ENCODE data around the gene NR5A1.

Gene NR5A1

DNA sequence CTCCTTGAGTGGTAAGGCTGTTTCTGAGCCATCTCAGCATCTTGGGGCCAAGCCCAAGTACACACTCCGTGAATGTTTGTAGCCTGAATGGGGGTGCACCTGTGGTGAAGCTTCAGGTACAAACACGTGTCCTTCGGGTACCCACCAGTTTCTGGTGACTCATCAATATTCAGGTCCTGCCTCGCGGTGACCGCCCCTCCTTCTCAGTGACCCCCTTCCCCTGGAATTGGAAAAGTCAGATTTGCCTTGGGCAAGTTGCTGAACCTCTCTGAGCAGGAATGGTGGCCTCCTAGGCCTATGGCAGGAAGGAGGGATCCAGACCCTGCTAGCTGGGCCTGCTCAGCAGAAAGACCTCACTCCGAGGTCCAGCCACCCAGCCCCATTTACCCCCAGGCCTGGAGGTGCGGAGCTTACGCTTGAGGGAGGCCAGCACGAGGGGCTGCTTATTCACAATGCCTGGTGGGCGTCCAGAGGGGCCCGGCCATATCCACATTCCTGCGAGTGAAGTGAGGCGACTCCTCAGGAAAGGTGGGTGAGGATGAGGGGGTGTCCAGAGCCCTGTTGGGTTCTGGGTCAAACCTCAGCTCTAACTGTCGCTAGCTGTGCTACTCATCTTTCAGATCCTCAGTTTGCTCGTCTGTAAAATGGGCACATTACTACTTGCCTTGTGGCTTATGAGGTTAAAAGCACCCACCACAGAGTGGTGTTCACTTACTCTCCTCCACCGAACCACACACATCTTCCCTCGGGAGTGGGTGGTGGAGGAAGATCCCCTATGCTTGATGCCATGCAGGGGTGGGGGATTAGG, 49.9 kb downstream of the NR5A1 start:
- DNase-seq = no peak

DNA sequence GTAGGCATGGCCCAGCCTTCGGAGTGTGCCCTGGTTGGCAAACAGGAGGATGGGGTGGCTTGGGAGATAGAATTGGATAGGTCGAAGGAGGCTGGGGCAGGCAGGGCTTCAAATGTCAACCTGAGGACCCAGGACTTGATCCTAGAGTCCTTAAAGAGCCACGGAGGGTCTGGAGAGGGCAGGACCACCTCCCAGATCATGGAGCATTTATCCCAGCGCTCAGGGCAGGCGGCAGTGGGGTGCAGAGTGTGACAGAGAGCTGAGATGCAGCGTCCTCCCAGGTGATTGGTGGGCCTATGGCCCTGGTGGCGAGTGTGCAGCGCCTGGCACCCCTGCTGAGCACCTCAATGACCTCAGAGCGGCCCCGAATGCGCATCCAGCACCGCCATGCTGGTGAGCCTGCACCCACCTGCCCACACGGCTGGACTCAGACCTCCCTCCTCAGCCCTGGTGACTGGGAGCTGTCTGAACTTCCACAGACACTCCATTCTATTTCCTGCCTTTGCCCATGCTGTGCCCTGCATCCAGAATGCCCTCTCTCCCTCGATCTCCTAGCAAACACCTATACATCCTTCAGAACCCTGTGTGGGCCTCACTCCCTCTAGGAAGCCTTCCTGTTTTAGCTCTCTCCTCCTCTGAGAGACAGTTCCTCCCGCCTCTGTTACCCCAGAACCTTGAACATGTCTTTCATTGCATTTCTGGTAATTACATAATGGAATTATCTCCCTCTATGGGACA, 50.7 kb downstream of the NR5A1 start:
- no peak for DNase-seq

DNA sequence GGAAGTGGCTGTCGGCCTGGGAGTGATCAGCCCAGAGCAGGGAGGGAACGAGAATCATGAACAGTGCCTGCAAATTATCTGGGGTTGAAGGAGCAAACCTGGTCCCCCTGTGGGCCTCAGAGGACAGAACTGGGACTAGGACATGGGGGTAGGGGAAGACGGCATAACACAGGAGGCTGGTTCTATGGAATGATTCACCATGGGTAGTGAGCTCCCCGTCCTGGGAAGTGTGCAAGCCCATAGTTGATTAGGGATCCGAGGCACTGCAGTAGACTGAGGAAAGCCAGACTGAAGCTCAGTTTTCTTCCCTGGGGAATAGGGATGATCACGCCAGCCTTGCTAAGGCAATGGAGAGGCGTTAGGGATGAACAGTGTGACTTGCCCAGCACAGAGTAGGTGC, 51.4 kb downstream of the NR5A1 start:
- no peak for DNase-seq

DNA sequence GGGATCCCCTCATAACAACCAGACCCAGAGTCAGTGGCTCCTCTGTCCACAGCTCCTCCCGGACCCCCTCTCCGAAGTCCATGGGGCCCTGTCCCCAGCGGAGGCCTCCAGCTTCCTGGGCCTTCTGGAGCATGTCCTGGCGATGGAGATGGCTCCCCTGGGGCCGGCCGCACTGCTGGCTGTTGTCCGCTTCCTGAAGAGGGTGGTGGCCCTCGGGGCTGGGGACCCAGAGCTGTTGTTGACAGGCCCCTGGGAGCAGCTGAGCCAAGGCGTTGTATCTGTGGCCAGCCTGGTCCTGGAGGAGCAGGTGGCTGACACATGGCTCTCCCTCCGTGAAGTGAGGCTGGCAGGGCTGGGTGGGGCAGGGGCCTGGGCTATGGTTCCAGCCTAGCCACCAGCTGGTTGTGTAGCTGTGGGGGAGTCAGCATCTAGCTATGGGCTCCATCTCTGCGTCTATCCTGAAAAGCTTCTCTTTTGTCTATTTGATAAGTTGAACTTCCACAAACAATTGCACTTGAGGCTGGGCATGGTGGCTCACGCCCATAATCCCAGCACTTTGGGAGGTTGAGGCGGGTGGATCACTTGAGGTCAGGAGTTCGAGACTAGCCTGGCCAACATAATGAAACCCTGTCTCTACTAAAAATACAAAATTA, 52.3 kb downstream of the NR5A1 start:
- DNase-seq = no peak

DNA sequence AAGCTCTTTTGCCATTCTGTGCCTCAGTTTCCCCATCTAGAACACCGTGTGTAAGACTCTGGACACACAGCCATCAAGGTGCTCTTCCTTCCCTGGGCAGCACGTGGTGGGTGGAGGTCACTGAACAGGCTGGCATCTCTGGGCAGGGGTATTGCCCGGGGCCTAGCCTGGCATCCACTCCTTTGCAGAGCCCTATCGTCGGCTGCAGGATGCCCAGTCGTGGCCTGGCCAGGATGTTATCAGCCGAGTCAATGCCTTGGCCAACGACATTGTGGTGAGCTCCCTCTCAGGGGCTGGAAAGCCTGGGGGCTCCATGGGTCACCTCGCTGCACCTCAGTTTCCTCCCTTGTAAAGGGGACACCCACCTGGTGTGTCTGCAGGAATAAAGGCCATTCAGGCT, 52.9 kb downstream of the NR5A1 start:
- no peak for DNase-seq

DNA sequence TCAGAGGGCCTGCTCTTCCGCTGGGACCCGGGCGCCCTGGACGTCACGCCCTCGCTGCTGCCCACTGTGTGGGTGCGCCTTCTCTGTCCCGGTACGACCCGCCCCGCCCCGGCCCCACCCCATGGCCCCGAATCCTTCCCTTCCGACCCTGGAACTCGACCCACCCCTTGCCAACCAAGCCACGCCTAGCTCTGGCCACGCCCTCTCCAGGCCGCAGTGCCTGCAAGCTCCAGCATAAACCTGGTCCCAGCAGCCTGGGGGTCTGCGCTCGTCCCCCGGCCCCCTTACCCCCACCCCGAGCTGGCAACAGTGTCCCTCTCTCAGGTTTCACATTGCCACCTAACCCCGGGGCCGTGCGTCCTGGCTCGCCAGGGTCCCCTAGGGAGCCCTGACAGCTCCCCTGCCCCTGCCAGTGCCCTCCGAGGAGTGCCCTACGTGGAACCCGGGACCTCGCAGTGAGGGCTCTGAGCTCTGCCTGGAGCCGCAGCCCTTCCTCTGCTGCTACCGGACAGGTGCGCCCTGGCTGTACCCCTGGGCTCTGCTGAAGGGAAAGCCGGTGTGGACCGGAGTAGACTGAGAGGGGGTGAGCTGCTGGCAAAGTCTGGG, 53.5 kb downstream of the NR5A1 start:
- no peak for DNase-seq

DNA sequence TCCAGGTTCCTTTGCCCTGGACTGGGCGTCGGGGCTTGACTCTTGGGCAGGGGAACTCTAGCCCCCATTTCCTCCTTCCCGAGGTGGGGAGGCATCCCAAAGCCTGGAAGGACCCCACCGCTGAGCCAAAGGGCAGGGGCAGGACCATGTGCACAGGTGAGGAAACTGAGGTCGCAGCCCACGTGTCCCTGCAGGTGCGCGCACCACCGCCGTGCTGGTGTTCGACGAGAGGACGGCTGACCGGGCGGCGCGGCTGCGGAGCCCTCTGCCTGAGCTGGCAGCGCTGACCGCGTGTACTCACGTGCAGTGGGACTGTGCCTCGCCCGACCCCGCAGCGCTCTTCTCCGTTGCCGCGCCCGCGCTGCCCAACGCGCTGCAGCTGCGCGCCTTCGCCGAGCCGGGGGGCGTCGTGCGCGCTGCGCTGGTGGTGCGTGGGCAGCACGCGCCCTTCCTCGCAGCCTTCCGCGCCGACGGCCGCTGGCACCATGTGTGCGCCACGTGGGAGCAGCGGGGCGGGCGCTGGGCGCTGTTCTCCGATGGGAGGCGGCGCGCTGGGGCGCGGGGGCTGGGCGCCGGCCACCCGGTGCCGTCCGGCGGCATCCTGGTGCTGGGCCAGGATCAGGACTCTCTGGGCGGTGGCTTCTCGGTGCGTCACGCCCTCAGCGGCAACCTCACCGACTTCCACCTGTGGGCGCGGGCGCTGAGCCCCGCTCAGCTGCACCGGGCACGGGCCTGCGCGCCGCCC, 54.2 kb downstream of the NR5A1 start:
- DNase-seq = no peak

DNA sequence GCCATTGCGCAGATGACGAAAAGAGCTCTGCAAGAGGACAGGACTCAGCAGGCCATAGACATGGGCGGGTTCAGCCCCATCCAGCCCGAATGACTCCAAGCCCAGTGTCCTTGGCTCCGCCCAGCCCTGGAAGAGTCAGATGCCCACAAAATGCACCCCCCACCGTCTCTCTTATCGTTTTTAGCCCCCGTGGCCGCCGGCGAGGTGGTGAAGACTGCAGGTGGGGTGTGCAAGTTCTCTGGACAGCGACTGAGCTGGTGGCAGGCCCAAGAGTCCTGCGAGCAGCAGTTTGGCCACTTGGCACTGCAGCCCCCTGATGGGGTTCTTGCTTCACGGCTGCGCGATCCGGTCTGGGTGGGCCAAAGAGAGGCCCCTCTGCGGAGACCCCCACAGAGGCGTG, 54.9 kb downstream of the NR5A1 start:
- DNase-seq = no peak

DNA sequence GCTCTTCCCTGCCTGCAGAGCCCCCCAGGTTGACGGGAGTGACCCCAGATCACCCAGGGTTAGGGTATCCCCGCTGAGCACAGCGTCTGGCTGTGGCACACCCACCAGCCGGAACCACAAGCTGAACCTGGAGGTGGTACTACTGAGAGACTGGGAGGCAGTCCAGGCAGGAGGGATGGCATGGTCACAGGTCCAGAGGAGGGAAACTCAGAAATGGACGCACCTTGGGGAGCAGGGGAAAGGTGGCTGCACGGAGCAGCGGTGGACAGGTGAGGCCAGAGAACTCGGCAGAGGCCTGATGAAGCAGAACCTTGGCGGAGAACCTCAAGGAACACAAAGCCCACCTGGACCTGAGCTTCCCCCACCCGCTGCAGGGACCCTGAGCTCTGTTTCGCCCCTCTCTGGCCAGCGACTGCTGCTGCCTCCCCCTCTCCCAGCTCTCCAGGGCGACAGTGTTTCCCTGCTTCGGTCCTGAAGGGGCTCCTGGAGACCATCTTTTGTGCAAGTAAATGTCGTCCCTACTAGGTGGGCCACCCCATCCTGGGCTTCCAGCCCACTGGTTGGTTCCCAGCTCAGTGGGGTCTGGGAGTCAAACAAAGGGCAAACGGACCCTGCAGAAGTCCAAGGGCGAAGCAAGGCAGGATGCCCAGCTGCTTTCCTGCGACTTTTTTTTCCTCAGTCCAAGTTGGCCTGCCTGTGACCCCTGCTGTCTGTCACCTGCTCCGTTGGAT, 56.1 kb downstream of the NR5A1 start:
- DNase-seq = no peak

DNA sequence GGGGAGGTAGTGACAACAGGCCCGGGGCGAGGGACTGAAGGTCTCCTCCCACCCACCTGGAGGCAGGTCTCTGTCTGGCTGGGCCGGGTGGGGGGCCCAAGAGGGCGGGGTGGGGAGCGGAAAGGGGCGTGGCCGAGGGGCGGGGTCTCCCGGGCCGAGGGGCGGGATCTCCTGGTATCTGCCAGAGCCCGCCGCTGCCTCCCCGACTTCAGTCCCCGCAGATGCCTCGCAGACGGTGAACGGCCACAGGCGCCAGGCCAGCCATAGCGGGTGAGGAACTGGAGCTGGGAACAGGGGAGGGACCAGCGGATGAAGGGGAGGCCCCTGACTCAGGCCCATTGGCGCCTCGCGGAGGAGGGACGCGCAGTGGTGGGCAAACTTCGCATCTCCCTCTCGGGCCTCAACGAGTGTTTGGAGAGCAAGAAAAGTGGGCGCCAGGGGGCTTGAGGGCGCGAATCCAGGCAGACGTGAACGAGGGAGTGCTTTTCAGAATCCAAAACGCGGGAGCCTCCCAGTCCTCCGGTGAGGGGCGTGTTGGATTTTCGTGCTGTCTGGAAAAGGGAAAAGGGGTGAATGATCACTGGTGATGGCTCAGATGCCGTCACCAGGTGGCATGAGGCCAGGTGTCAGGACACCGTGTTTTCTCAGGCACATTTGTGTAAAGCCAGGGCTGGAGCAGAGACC, 56.8 kb downstream of the NR5A1 start, which contains the start of gene ADGRD2:
Gene ADGRD2, plus strand, starts transcription at position 211 of the 684 bp plus-strand sequence. CDS start 1,216 bp downstream, outside the sequence.
- DNase-seq = no peak

DNA sequence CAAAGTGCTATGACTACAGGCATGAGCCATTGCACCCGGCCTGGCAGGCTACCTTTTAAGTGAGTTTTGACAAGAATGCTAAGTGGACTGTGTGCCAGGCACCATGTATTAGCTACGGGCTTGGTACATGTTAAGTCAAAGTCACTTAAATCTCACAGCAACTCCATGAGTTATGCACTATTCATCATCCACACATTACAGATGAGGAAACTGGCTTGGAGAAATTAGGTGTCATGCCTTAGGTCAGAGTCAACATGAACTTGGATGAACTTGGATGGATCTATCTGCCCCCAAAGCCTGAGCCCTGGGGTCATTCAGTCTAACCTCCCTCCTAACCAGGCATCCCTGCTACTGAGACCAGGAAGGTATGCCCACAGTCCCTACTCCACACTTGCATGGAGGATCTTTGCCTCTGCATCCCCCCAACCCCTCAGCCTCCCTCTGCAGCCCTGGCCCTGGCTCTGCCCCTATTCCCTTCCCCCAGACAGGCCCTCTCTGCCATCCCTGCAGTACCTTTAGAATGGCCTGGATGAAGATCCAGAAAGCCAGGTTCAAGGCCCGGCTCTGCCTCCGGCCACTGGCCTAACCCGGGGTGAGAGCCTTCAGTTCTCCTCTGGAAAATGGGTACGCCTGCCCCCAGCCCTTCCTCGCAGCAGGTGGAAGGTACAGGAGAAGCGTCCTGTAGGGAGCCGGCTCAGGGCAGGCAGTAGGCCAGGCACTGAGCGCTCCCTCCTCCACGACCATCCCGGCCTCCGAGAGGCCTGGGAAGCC, 57.6 kb downstream of the NR5A1 start:
- no peak for DNase-seq

DNA sequence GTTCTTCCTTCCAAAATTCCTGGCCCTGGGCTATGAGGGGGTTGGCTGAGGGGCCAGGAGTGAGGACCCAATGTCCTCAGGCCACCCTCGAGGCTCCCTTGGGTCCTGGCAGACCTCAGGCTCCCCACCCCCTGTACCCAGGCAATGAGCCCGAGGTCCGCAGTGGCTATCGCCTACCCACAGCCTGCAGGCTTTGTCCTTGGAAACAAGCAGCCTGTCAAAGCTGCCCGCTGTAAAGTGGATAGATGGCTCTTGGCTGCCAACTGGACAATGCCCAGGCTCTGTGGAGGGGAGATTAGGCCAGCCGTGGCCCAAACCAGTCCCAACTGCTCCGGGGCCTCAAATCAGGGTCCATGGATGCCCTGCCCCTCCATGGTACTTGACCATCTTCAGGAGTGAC, 59.2 kb downstream of the NR5A1 start:
- DNase-seq = no peak

DNA sequence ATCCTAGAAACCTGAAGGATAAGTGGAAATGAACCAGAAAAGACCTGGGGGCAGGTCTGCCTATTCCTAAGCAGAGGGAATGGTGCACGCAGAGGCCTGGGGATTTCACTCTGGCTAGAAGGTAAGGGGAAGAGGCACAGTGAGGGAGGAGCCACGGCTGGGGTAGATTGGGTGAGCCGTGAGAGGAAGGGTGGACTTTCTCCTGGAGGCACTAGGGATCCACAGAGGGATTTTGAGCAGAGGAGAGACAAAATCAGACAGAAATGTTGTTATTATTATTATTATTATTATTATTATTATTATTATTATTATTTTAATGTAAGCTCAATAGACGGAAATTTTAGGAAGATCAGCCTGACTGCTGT, 59.9 kb downstream of the NR5A1 start:
- DNase-seq = no peak

DNA sequence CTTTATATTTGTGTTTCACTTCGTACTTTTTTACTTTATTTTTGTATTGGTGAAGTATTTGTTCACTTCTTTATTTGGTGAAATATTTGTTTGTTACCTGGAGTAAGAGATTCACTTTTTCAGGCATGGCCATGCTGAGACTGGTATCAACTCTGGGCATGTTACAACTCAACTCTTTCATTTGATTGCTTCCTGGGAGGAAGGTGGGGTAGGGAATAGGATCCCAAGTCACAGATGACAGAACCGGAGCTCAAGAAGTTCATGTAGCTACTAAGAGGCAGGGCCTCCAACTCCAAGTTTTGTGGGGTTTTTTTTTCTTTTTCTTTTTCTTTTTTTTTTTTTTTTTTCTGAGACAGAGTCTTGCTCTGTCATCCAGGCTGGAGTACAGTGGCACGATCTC, 63.0 kb downstream of the NR5A1 start:
- DNase-seq = no peak

DNA sequence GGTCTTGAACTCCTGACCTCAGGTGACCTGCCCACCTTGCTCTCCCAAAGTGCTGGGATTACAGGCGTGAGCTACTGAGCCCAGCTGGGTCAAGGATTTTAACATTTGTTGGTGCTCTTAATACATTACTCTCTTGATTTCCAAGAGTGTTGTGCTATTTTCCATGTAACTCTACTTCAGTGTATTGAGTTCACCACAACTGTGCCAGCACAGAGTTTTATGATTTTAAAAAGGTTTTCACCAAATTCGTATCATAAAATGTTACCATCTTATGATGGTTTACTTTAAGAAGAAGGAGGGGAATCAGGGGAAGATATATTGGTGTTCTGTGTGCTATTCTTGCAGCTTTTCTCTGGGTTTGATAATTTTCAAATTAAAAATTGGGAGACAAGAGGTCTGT, 63.6 kb downstream of the NR5A1 start:
- no peak for DNase-seq

DNA sequence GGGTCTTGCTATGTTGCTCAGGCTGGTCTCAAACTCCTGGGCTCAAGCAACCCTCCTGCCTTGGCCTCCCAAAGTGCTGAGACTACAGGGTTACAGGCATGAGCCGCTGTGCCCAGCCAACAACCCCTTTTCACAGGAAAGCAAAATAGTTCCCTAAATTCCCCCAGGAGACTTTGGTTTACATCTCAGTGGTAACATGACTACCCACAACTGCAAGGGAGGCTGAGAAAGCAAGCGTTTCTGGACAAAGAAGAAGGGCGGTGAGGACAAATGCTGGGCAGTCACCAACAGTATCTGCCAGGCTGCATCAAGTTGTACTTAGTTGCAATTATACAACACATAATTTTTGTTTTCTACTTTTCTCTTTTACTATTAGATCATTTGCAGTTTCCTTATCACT, 64.4 kb downstream of the NR5A1 start:
- DNase-seq = no peak

DNA sequence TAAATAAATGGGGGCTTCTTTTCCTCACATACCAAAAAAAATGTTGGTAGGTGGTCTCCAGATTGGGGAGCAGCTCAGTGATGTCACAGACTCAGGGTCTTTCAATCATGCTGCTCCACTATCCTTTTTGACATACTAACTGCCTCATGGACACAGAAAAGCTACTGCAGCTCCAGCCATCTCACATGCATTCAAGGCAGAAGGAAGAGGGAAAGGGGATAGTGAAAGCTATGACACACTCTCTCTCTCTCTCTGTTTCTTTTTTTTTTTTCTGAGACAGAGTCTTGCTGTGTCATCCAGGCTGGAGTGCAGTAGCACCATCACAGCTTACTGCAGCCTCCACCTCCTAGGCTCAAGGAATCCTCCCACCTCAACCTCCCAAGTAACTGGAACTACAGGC, 64.8 kb downstream of the NR5A1 start:
- no peak for DNase-seq

DNA sequence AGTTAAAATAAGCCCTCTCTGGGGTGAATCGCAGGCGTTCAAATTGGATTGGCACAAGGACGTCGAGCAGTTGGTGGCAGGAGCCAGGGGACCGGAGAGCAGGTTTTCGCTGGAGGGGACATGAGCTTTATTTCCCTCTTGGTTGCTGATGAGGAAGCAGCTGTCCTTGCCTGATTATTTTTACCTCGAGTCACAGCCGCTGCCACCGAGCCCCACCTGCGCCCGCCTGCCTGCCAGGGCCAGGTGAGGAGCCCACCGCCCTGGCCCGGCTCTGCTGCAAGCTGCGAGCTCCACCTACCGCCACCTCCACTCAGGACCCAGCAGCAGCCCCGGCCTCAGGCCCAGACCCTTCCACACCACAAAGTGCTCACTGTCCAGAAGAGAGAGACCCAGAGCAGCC, 65.9 kb downstream of the NR5A1 start:
- no peak for DNase-seq

DNA sequence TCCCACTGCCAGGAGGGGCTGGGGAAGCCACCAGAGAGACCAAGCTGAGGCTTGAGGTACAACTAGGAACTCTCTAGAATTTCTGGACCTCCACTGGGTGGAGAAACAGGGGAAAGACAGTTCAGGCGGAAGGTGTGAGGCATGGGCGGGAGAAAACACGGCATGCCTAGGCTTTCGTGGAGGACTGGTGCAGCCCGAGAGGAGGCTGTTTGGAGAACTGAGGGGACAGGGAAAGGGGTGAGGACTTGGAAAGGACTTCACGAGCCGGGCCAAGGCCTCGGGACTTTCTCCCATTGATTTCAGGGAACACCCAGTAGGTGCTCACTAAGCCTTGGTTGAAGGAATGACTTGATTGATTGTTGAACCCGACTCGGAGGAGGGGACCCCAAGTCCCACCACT, 66.4 kb downstream of the NR5A1 start:
- no peak for DNase-seq

DNA sequence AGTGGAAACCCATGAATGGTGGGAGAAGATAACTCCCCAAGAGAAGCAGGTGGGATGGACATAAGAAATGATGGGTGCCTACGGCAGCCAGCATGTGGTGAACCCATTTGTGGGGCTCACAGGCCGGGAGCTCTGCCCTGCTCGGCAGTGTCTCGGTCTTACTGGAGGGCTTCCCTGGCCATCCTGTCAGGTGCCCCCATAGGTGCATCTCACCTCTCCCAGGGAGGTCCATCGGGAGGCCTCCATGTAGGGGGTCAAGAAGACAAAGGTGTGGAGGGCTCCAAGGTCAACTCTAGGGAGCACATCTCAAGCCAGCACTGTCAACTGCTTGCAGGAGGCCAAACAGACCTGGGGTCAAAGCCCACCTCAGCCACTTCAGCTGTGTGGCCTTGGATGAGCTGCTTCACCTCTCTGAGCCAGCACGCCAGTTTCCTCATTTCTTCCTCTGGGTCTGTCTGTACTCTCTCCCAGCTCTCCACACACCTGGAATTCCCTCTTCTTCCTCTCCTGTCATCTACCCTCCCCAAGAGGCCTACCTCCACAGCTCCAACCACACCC, 67.4 kb downstream of the NR5A1 start:
- no peak for DNase-seq
